Measurements from ENCODE around the gene AADACL3.

GRCh38 chr1:12760256-12760795 is 44.4 kb downstream of the AADACL3 start:
- TF ChIP-seq POLR2AphosphoS5 (IDR thresholded peaks at IDR 0.05; ENCODE audit: low read depth, low read length) (no peak), POLR2A (IDR thresholded peaks at IDR 0.05; ENCODE audit: low read depth, low read length) (no peak), TAF1 (IDR thresholded peaks at IDR 0.05; ENCODE audit: borderline replicate concordance, low read depth, low read length) (no peak)
